HepG2 (cell line): Measurements from ENCODE around the gene CACNG7. TPM values are rescaled to one million over a fixed set of nuclear protein-coding genes. Genes with fewer than 3 reads are reported as not detected.

Experiments
- ATAC-seq: fragments of 200-7000 bp; cut with Tn5 transposase; 3 replicates; pipeline ENCODE4 v1.9.1; 2020; ENCODE audit warnings: mild to moderate bottlenecking, moderate library complexity
- BruUV-seq: library from RNA; stranded (reverse); fragments of 400-500 nt; replicated peaks from 2 replicates; lab custom pipeline; 2021; lab: Mats Ljungman, UMichigan
- CTCF ChIA-PET: fragments of 300-600 bp; formaldehyde crosslinking; extraction: SDS; loops from one replicate; lab custom pipeline; 2021; ENCODE audit warnings: low total read pairs, inconsistent platforms, low intra/inter-chr PET ratio; lab: Yijun Ruan, JAX
- POLR2A ChIA-PET: fragments of 350-600 bp; sonication (Branson Sonifier 250); formaldehyde crosslinking; loops from one replicate; lab custom pipeline; 2020; ENCODE audit warnings: antibody characterized with exemption, inconsistent platforms; lab: Yijun Ruan, JAX
- DNase-seq: peaks from one replicate; pipeline ENCODE4 v3.0.0-alpha.2; 2015; ENCODE audit warnings: low spot score
- FAIRE-seq: peaks from 3 replicates; lab custom pipeline; 2011; peaks lifted over from hg19 to GRCh38; lab: Jason Lieb, UNC
- H2AFZ ChIP-seq: one replicate; pipeline ENCODE4 v1.6.1; 2011; ENCODE audit warnings: low read length, inconsistent platforms
- H3K27ac ChIP-seq: fragments of 300-600 bp; 3 replicates; pipeline ENCODE4 v1.8.0; 2011; ENCODE audit warnings: mixed run types, mild to moderate bottlenecking, mixed read lengths, low read length, inconsistent platforms; ENCODE audit not compliant: insufficient read depth; ENCODE audit errors: extremely low read length
- H3K27me3 ChIP-seq, 2 experiments: fragments of 200-600 bp in 1 of 2; 2 replicates in 1 of 2; 3 replicates in 1 of 2; pipeline versions ENCODE4 v1.6.0 to v1.8.0; 2011; ENCODE audit warnings: low read length in 2 of 2, mild to moderate bottlenecking in 2 of 2, moderate library complexity in 2 of 2, inconsistent platforms in 1 of 2; ENCODE audit not compliant: insufficient read depth in 2 of 2, control insufficient read depth in 1 of 2
- H3K36me3 ChIP-seq, 2 experiments: fragments of 200-600 bp in 1 of 2; replicated peaks in 1 of 2; 2 replicates in 1 of 2; 3 replicates in 1 of 2; pipeline versions ENCODE4 v1.5.1 to v1.8.0; 2011; ENCODE audit warnings: low read length in 2 of 2, inconsistent platforms in 1 of 2; ENCODE audit not compliant: insufficient read depth in 2 of 2, control insufficient read depth in 1 of 2
- H3K4me1 ChIP-seq: 2 replicates; pipeline ENCODE4 v1.5.1; 2012; ENCODE audit warnings: low read length, inconsistent platforms; ENCODE audit not compliant: insufficient read depth
- H3K4me2 ChIP-seq: 2 replicates; pipeline ENCODE4 v1.6.0; 2011; ENCODE audit warnings: low read depth, low read length, inconsistent platforms
- H3K4me3 ChIP-seq, 3 experiments: fragments of 200-600 bp in 1 of 3; sonication (generic), shearing (Covaris generic) in 1 of 3; replicated peaks in 1 of 3; 2 replicates each; pipeline ENCODE4 v1.5.1; 2011 to 2016; ENCODE audit warnings: low read length in 3 of 3, inconsistent platforms in 2 of 3, low read depth in 2 of 3, mild to moderate bottlenecking in 2 of 3, control low read depth in 1 of 3, mixed read lengths in 1 of 3; ENCODE audit not compliant: insufficient read depth in 1 of 3
- H3K79me2 ChIP-seq: one replicate; pipeline ENCODE4 v1.6.1; 2011; ENCODE audit warnings: low read length, inconsistent platforms; ENCODE audit not compliant: insufficient read depth
- H3K9ac ChIP-seq: 2 replicates; pipeline ENCODE4 v1.6.0; 2011; ENCODE audit warnings: mild to moderate bottlenecking, low read depth, low read length, inconsistent platforms; ENCODE audit not compliant: insufficient read depth
- H3K9me3 ChIP-seq: 2 replicates; pipeline ENCODE4 v1.5.1; 2012; ENCODE audit warnings: mild to moderate bottlenecking, low read length
- H4K20me1 ChIP-seq: 2 replicates; pipeline ENCODE4 v1.6.0; 2011; ENCODE audit warnings: inconsistent platforms, mild to moderate bottlenecking, low read length, moderate library complexity; ENCODE audit not compliant: insufficient read depth
- PRMT3 ChIP-seq: sonication (generic); formaldehyde crosslinking; IDR thresholded peaks from 2 replicates; pipeline ENCODE4 v1.8.1; 2022; ENCODE audit warnings: low read depth, mild to moderate bottlenecking, moderate library complexity, missing genetic modification reagents, borderline replicate concordance
- RBAK ChIP-seq: sonication (generic); formaldehyde crosslinking; IDR thresholded peaks from 2 replicates; pipeline ENCODE4 v1.5.1; 2020; ENCODE audit warnings: mild to moderate bottlenecking, missing genetic modification reagents
- TCF12 ChIP-seq, 2 experiments: fragments of 450-650 bp in 1 of 2; sonication (generic) in 1 of 2; formaldehyde crosslinking in 1 of 2; IDR thresholded peaks; 2 replicates each; pipeline versions ENCODE4 v1.6.1 to v1.8.0; 2017 to 2022; ENCODE audit warnings: antibody characterized with exemption in 1 of 2, mild to moderate bottlenecking in 1 of 2, missing genetic modification reagents in 1 of 2, moderate library complexity in 1 of 2
- ZBTB3 ChIP-seq: sonication (generic); formaldehyde crosslinking; IDR thresholded peaks from 2 replicates; pipeline ENCODE4 v1.4.0; 2020; ENCODE audit warnings: low read depth, mild to moderate bottlenecking, moderate library complexity, missing genetic modification reagents, borderline replicate concordance
- ZMYM4 ChIP-seq: sonication (generic); formaldehyde crosslinking; IDR thresholded peaks from 2 replicates; pipeline ENCODE4 v1.8.1; 2023; ENCODE audit warnings: mild to moderate bottlenecking, missing genetic modification reagents
- WGBS: methylation state at CpG from one replicate; pipeline ENCODE4 v1.1.6; 2017; ENCODE audit warnings: low lambda C conversion rate; 5-methylcytosine and 5-hydroxymethylcytosine counted together
- in situ Hi-C: cut with HindIII; loops from 2 replicates; pipeline ENCODE4 v1.10.0; 2017; ENCODE audit warnings: low pct_unique_long_range_greater_than_20kb; ENCODE audit not compliant: extremely low pct_ligation_motif_present
- intact Hi-C: fragments of 100-400 bp; cut with micrococcal nuclease; formaldehyde crosslinking; loops from one replicate; pipeline ENCODE4 v1.10.0; 2022; ENCODE audit not compliant: unreplicated experiment
- polyA plus RNA-seq, 8 experiments: library from polyadenylated mRNA; depleted of rRNA in 3 of 8; stranded (reverse) in 7 of 8; unstranded in 1 of 8; fragments of >200 nt; fragmentation: Illumina TruSeq in 4 of 8; extraction: Trizol in 4 of 8; gene quantifications; 2 replicates each; pipeline versions ENCODE4 v1.2.1 to v1.2.3, GENCODE V29; 2011 to 2016; ENCODE audit warnings: low read depth in 4 of 8, missing spikeins in 1 of 8, mixed read lengths in 1 of 8; ENCODE audit not compliant: insufficient read depth in 1 of 8
- total RNA-seq, 5 experiments: library from RNA; depleted of rRNA; stranded (reverse); fragments of >200 nt; fragmentation: Illumina TruSeq; extraction: Trizol; gene quantifications; 2 replicates each; pipeline ENCODE4 v1.2.3, GENCODE V29; 2016; ENCODE audit warnings: low read depth in 1 of 5
- TF ChIP-seq, protein P1 (sequence below): IDR thresholded peaks from 2 replicates; pipeline ENCODE4 v1.6.1; 2016
- TF ChIP-seq, protein P2 (sequence below): sonication (generic); formaldehyde crosslinking; IDR thresholded peaks from 2 replicates; pipeline ENCODE4 v1.5.0; 2020; ENCODE audit warnings: missing genetic modification reagents

The CACNG7 gene
- total and polyA plus RNA-seq, 2 of the 13 experiments (the other 11 are each of a cell fraction or from before 2014, with no cell fraction given): not detected

DNA sequence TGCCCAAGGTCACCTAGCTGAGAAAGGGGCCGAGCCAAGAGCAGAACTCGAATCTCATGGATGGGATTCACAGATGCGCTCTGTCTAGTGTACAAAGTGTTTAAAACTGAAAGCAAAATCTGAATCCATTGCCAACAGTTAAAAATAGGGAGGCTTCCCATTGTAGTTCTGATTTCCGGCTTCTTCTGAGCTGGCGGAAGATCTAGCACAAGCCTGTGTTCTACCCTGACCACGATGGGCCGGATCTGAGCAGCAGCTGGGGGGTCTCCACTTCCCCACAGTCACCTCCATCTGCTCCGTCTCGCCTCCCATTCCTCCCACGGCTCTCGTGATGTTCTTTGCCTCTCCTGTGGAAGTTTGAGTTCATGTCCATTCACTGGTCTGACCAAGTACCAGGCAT lies 56.0 kb downstream of the CACNG7 start:
- Histone ChIP-seq H3K9me3 (no peaks in the 10 kb centered on the region), H4K20me1 (no peaks in the 10 kb centered on the region), H3K4me2 (peak overlapping the region; percentile 45), H3K27me3 (peaks cover 13 to 35% of the 10 kb centered on the region in 2 experiments; a peak in 4 of 5 replicates), H3K27ac (no peak overlapping the region), H3K4me1 (no peaks in the 10 kb centered on the region), H3K79me2 (no peaks in the 10 kb centered on the region), H2AFZ (no peak overlapping the region), H3K4me3 (no peak overlapping the region), H3K9ac (no peak overlapping the region), H3K36me3 (no peaks in the 10 kb centered on the region)
- in situ Hi-C loops: no loop called here
- CTCF ChIA-PET: no interaction called here
- intact Hi-C loops: no loop called here
- FAIRE-seq (no peak), DNase-seq (no peak), ATAC-seq (no peak)
- POLR2A ChIA-PET: no interaction called here
- 20% methylated on average over 8 of the region's 11 CpGs for WGBS
- no TSS peak for BruUV-seq
- TF ChIP-seq, protein P1, sequence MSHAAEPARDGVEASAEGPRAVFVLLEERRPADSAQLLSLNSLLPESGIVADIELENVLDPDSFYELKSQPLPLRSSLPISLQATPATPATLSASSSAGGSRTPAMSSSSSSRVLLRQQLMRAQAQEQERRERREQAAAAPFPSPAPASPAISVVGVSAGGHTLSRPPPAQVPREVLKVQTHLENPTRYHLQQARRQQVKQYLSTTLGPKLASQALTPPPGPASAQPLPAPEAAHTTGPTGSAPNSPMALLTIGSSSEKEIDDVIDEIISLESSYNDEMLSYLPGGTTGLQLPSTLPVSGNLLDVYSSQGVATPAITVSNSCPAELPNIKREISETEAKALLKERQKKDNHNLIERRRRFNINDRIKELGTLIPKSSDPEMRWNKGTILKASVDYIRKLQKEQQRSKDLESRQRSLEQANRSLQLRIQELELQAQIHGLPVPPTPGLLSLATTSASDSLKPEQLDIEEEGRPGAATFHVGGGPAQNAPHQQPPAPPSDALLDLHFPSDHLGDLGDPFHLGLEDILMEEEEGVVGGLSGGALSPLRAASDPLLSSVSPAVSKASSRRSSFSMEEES (CRISPR knock-in tag): no peak
- TF ChIP-seq TCF12 (IDR thresholded peaks at IDR 0.05) (no peak), TCF12 (CRISPR knock-in tag; IDR thresholded peaks at IDR 0.05) (no peak), RBAK (CRISPR knock-in tag) (no peak), ZBTB3 (CRISPR knock-in tag) (no peak), PRMT3 (CRISPR knock-in tag) (no peak), ZMYM4 (CRISPR knock-in tag) (no peak)
- TF ChIP-seq, protein P2, sequence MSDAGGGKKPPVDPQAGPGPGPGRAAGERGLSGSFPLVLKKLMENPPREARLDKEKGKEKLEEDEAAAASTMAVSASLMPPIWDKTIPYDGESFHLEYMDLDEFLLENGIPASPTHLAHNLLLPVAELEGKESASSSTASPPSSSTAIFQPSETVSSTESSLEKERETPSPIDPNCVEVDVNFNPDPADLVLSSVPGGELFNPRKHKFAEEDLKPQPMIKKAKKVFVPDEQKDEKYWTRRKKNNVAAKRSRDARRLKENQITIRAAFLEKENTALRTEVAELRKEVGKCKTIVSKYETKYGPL (CRISPR knock-in tag): no peak
- TF ChIP-seq, all 625 proteins: peak for 0
